ENCODE measurements around the gene ARMS2.

The ARMS2 gene

DNA sequence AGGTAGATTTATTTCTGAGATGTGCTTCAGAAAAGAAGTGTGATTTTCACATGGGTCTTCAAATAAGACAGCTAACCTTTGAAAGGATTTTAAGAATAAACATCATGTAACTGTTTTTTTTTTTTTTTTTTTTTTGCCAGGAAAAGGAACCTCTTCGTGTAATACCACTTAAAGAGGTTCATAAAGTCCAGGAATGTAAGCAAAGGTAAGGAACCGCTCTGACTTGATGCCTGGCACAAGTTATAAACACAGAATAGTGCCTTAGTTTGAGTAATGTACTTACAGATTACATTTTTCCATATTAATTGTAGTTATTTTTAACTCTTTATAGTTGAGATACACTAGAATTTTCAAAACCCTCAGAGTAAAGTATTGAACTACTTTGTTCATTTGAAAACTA lies 30.4 kb upstream of the ARMS2 start:
- Histone ChIP-seq H3K4me3 (ENCODE audit: low read depth, low read length) (no peak overlapping the region), H3K36me3 (replicated peaks) (no peaks in the 10 kb centered on the region), H3K27ac (no peak overlapping the region), H3K27me3 (replicated peaks) (no peaks in the 10 kb centered on the region)
- in situ Hi-C loops (cut with HindIII; ENCODE audit: low pct_ligation_motif_present, low sequenced_read_pairs): no loop called here
- DNase-seq: no peak
- TF ChIP-seq, protein P1, sequence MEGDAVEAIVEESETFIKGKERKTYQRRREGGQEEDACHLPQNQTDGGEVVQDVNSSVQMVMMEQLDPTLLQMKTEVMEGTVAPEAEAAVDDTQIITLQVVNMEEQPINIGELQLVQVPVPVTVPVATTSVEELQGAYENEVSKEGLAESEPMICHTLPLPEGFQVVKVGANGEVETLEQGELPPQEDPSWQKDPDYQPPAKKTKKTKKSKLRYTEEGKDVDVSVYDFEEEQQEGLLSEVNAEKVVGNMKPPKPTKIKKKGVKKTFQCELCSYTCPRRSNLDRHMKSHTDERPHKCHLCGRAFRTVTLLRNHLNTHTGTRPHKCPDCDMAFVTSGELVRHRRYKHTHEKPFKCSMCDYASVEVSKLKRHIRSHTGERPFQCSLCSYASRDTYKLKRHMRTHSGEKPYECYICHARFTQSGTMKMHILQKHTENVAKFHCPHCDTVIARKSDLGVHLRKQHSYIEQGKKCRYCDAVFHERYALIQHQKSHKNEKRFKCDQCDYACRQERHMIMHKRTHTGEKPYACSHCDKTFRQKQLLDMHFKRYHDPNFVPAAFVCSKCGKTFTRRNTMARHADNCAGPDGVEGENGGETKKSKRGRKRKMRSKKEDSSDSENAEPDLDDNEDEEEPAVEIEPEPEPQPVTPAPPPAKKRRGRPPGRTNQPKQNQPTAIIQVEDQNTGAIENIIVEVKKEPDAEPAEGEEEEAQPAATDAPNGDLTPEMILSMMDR (IDR thresholded peaks at IDR 0.05; ENCODE audit: low read depth, low read length, missing control alignments): no peak

DNA sequence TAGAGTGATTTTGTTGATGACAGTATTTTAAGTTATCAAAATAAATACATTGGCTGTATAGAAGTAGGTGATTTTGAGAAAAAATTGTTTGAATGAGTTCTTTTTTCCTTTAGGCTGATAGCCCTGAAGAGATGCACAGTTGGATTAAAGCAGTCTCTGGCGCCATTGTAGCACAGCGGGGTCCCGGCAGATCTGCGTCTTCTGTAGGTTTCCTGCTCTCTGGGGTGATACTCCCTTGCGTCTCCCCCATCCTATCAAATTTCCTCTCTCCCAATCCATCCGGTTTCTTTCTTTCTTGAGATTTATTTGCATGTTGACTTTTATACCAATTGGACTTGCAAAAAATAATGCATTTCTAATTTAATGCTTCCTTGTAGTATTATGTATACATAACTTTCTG lies 27.6 kb upstream of the ARMS2 start:
- TF ChIP-seq, protein P1 (IDR thresholded peaks at IDR 0.05; ENCODE audit: low read depth, low read length, missing control alignments): no peak
- H3K27me3 ChIP-seq (replicated peaks): no peaks in the 10 kb centered on the region
- H3K27ac ChIP-seq: no peak overlapping the region
- DNase-seq: no peak
- in situ Hi-C loops (cut with HindIII; ENCODE audit: low pct_ligation_motif_present, low sequenced_read_pairs): loop anchor here (25.0 kb wide), 1 partner anchor 140 kb away; no protein-coding TSS in a partner anchor
- H3K4me3 ChIP-seq (ENCODE audit: low read depth, low read length): no peak overlapping the region
- peaks cover 4% of the 10 kb centered on the region for H3K36me3 ChIP-seq (replicated peaks)

DNA sequence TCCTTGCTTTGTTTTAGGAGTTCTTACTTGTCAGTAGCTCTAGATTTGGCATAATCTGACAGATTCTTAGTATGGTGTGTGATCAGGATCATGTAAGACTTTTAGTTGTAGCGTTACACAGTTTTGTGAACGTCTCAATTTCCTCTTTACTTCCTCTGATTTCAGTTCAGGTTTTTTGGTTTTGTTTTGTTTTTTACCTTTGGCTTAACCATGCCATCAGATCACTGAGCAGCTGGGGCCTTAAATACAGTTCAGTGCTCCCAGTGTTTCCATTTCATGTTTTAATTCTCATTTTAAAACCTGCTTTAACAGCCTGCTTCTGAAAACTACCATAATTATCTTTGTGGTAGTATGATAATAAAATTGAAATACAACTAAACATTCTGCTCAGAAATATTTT lies 27.2 kb upstream of the ARMS2 start:
- H3K27ac ChIP-seq: no peak overlapping the region
- no peak overlapping the region for H3K4me3 ChIP-seq (ENCODE audit: low read depth, low read length)
- DNase-seq: no peak
- peaks cover 4% of the 10 kb centered on the region for H3K36me3 ChIP-seq (replicated peaks)
- TF ChIP-seq, protein P1 (IDR thresholded peaks at IDR 0.05; ENCODE audit: low read depth, low read length, missing control alignments): no peak
- no peaks in the 10 kb centered on the region for H3K27me3 ChIP-seq (replicated peaks)
- in situ Hi-C loops (cut with HindIII; ENCODE audit: low pct_ligation_motif_present, low sequenced_read_pairs): loop anchor here (25.0 kb wide), 1 partner anchor 140 kb away; no protein-coding TSS in a partner anchor

DNA sequence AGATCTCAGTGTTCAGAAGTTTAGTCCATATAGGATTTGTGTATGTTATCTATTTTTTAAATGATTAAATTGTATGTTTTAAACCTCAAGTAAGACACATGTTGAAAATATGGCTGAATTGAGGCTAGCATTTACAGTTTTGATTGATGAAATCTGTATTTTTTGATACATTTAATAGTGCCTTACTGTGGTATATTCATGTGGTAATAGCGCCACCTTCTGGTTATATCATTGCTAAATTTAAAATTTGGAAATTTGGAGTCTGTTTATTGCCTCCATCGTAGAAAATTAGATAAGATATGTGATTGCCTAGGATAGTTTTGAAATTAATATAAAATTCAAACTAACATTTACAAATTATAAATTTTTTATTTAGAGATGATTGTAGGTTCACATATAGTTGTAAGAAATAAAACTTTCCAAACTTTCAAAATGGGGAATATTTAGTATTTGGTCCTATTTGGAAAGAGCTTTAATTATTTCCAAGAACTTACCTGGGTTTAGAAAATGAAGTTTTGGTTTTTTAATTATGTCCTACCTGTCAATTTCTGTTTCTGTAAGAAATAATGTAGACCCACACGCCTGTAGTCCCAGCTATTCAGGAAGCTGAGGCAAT lies 19.1 kb upstream of the ARMS2 start:
- no peaks in the 10 kb centered on the region for H3K27me3 ChIP-seq (replicated peaks)
- no peak overlapping the region for H3K27ac ChIP-seq
- TF ChIP-seq, protein P1 (IDR thresholded peaks at IDR 0.05; ENCODE audit: low read depth, low read length, missing control alignments): peak; percentile 5
- H3K4me3 ChIP-seq (ENCODE audit: low read depth, low read length): no peak overlapping the region
- no peak for DNase-seq
- in situ Hi-C loops (cut with HindIII; ENCODE audit: low pct_ligation_motif_present, low sequenced_read_pairs): loop anchor here (25.0 kb wide), 1 partner anchor 148 kb away; no protein-coding TSS in a partner anchor
- no peaks in the 10 kb centered on the region for H3K36me3 ChIP-seq (replicated peaks)

DNA sequence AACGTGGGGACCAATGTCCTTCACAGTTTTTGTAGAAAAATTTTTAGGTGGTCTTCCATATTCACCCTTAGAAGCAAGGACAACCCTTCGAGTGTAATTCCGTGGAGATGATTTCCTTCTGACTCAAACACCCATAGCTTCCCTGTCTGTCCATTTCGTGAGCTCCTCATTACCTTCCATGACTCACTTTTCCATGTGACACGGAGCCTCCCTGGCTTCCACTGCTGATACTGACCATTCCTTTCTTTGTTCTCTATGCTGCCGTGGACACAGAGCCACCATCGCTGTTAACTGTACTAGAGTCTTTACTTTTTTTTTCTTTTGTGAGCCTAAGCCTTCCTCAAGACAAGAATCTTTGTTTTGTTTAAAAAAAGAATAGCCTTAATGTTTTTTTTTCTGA lies 12.5 kb upstream of the ARMS2 start:
- in situ Hi-C loops (cut with HindIII; ENCODE audit: low pct_ligation_motif_present, low sequenced_read_pairs): loop anchor here (25.0 kb wide), 1 partner anchor 155 kb away; no protein-coding TSS in a partner anchor
- Histone ChIP-seq H3K27ac (no peak overlapping the region), H3K27me3 (replicated peaks) (no peaks in the 10 kb centered on the region), H3K36me3 (replicated peaks) (no peaks in the 10 kb centered on the region), H3K4me3 (ENCODE audit: low read depth, low read length) (no peak overlapping the region)
- TF ChIP-seq, protein P1 (IDR thresholded peaks at IDR 0.05; ENCODE audit: low read depth, low read length, missing control alignments): no peak
- peak; percentile 68 for DNase-seq

DNA sequence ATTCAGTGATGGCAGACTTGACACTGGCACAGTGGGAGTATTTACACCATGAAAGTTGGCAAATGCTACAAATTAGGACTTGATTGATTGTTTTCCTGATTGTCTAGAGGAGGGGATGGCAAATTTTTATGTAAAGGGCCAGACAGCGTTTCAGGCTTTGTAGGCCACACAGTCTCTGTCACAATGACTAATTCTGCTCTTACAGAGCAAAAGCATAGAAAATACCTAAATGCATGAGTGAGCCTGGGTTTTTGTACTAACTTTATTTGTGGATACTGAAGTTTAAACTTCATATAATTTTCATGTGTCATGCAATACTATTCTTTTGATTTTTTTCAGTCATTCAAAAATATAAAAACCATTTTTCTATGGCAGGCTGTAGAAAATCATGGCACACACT lies 9.0 kb upstream of the ARMS2 start:
- in situ Hi-C loops (cut with HindIII; ENCODE audit: low pct_ligation_motif_present, low sequenced_read_pairs): loop anchor here (25.0 kb wide), 1 partner anchor 158 kb away; no protein-coding TSS in a partner anchor
- TF ChIP-seq, protein P1 (IDR thresholded peaks at IDR 0.05; ENCODE audit: low read depth, low read length, missing control alignments): no peak

More for the DNA sequence above, 9.0 kb upstream of the ARMS2 start:
- H3K4me3 ChIP-seq (ENCODE audit: low read depth, low read length): no peak overlapping the region
- H3K36me3 ChIP-seq (replicated peaks): no peaks in the 10 kb centered on the region
- no peak overlapping the region for H3K27ac ChIP-seq
- H3K27me3 ChIP-seq (replicated peaks): no peaks in the 10 kb centered on the region
- no peak for DNase-seq

Measured in brain microvascular endothelial cell (primary cell).